ENCODE data around the gene AFM. TPM values are rescaled to one million over a fixed set of nuclear protein-coding genes. Genes with fewer than 3 reads are reported as not detected.

The AFM gene
- total RNA-seq, 1 experiment from 2014 or later: not detected

DNA sequence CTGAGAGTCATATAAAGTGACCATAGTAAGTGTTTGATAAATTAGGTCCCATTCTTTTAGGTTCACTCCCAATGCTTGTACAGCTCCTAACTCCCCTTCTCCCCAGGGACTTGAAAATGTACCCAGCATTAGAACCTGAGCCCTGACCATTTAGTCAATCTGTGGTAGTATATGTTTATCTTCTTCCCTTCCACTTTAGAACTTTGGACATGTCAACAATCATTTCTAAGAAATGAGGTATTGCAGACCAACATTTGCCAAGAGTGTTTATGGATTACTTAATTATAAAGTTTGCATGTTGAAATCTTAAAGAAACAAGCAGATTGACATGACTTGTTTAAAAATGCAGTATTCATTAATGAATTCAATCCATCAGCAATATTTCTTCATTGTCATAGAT, 26.0 kb downstream of the AFM start:
- Mint-ChIP-seq H3K9me3 (no peaks in the 10 kb centered on the region), H3K4me3 (no peak overlapping the region), H3K4me1 (peaks cover 2% of the 10 kb centered on the region in 2 experiments; a peak in 3 of 4 replicates), H3K36me3 (ENCODE audit: insufficient read depth in 1 of 3, low read depth in 3 of 3) (peaks cover 0 to 6% (median 0%) of the 10 kb centered on the region in 3 experiments; a peak in 1 of 7 replicates), H3K27me3 (ENCODE audit: low read depth) (no peaks in the 10 kb centered on the region; the same call in 1 of the 2 replicates), H3K27ac (no peak overlapping the region)
- H3K18ac ChIP-seq (ENCODE audit: insufficient read length, low read depth, low read length): no peak overlapping the region
- H3K79me1 ChIP-seq (ENCODE audit: insufficient read depth, low read depth, low read length, poor library complexity, severe bottlenecking): no peaks in the 10 kb centered on the region
- no peak overlapping the region for H4K91ac ChIP-seq (ENCODE audit: insufficient read length, low read depth, low read length)
- no peak for DNase-seq
- H3K4ac ChIP-seq (ENCODE audit: low read depth, low read length): no peak overlapping the region
- no peaks in the 10 kb centered on the region for H3K23me2 ChIP-seq (ENCODE audit: insufficient read length, low read depth, low read length, poor library complexity, severe bottlenecking)
- H3K4me1 ChIP-seq (ENCODE audit: insufficient read depth, low read length): no peaks in the 10 kb centered on the region
- H3K9ac ChIP-seq (ENCODE audit: extremely low read depth, insufficient read length, low read length): no peak overlapping the region
- no peak overlapping the region for H2BK20ac ChIP-seq (ENCODE audit: low read depth, low read length, poor library complexity, severe bottlenecking)
- H2BK5ac ChIP-seq (ENCODE audit: insufficient read length, low read length): no peak overlapping the region
- H3K23ac ChIP-seq (ENCODE audit: insufficient read length, low read depth, low read length): no peak overlapping the region
- H2BK120ac ChIP-seq (ENCODE audit: low read depth, low read length, poor library complexity, severe bottlenecking): no peak overlapping the region
- no peak overlapping the region for H2BK12ac ChIP-seq (ENCODE audit: insufficient read length, low read depth, low read length)
- no peaks in the 10 kb centered on the region for H3K9me3 ChIP-seq (ENCODE audit: control insufficient read depth, low read depth, low read length)
- no peak overlapping the region for H4K5ac ChIP-seq (ENCODE audit: insufficient read length, low read depth, low read length)
- no peak overlapping the region for H3K4me2 ChIP-seq (ENCODE audit: insufficient read depth, insufficient read length, low read length)
- no peak overlapping the region for H2BK15ac ChIP-seq (ENCODE audit: low read depth, low read length)
- no peaks in the 10 kb centered on the region for H3K27me3 ChIP-seq (ENCODE audit: insufficient read depth, low read length)
- H3K56ac ChIP-seq (ENCODE audit: insufficient read length, low read depth, low read length): no peak overlapping the region
- TF ChIP-seq, protein P1, sequence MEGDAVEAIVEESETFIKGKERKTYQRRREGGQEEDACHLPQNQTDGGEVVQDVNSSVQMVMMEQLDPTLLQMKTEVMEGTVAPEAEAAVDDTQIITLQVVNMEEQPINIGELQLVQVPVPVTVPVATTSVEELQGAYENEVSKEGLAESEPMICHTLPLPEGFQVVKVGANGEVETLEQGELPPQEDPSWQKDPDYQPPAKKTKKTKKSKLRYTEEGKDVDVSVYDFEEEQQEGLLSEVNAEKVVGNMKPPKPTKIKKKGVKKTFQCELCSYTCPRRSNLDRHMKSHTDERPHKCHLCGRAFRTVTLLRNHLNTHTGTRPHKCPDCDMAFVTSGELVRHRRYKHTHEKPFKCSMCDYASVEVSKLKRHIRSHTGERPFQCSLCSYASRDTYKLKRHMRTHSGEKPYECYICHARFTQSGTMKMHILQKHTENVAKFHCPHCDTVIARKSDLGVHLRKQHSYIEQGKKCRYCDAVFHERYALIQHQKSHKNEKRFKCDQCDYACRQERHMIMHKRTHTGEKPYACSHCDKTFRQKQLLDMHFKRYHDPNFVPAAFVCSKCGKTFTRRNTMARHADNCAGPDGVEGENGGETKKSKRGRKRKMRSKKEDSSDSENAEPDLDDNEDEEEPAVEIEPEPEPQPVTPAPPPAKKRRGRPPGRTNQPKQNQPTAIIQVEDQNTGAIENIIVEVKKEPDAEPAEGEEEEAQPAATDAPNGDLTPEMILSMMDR (conservative IDR thresholded peaks at IDR 0.05): no peak
- H2AK5ac ChIP-seq (ENCODE audit: insufficient read length, low read length): no peak overlapping the region
- H4K8ac ChIP-seq (replicated peaks; ENCODE audit: insufficient read length, low read depth, low read length): no peak overlapping the region
- H3K27ac ChIP-seq (ENCODE audit: insufficient read length, low read depth, low read length): no peak overlapping the region
- no peak overlapping the region for H3K14ac ChIP-seq (ENCODE audit: insufficient read depth, low read length)
- no peak overlapping the region for H2AFZ ChIP-seq (ENCODE audit: low read length)
- no peak overlapping the region for H3T11ph ChIP-seq (ENCODE audit: low read length)
- no peaks in the 10 kb centered on the region for H3K79me2 ChIP-seq (ENCODE audit: insufficient read depth, low read length)
- no peaks in the 10 kb centered on the region for H4K20me1 ChIP-seq (ENCODE audit: control insufficient read depth, insufficient read depth, insufficient read length)
